Stimulated activated CD4-positive, alpha-beta T cell treated with anti-CD3 and anti-CD28 coated beads, Interleukin-12 subunit alpha, Interleukin-12 subunit beta, amount 100 ng/mL, for 4 hours (primary cell): ENCODE measurements around the gene IL1RN.
A peak's percentile ranks its signal among the peaks of the same experiment; 100 is the strongest.

Source experiments
- DNase-seq: peaks from one replicate; pipeline ENCODE4 v3.0.0-alpha.2; 2020

The IL1RN gene

GRCh38 chr2:113157118-113157896 lies 29.9 kb downstream of the IL1RN start:
- DNase-seq, result peak; percentile 64

GRCh38 chr2:113157897-113158753 lies 30.7 kb downstream of the IL1RN start:
- DNase-seq, result no peak

- DNase-seq, result no peak
Measured at GRCh38 chr2:113158884-113159553, 31.6 kb downstream of the IL1RN start.

- DNase-seq, result no peak
Measured at GRCh38 chr2:113160248-113160647, 32.9 kb downstream of the IL1RN start.

- DNase-seq, result no peak
Measured at GRCh38 chr2:113160962-113161361, 33.6 kb downstream of the IL1RN start.

GRCh38 chr2:113162173-113162572 lies 34.8 kb downstream of the IL1RN start:
- DNase-seq, result no peak

GRCh38 chr2:113162869-113163268 lies 35.5 kb downstream of the IL1RN start:
- DNase-seq, result no peak

GRCh38 chr2:113164215-113164929 lies 37.0 kb downstream of the IL1RN start:
- no peak for DNase-seq

GRCh38 chr2:113164930-113165585 lies 37.7 kb downstream of the IL1RN start:
- no peak for DNase-seq

GRCh38 chr2:113166187-113166645 lies 38.8 kb downstream of the IL1RN start:
- no peak for DNase-seq

- peak; percentile 36 for DNase-seq
Measured at GRCh38 chr2:113167115-113167932, 39.9 kb downstream of the IL1RN start.

- no peak for DNase-seq
Measured at GRCh38 chr2:113167962-113168340, 40.6 kb downstream of the IL1RN start.

GRCh38 chr2:113169002-113169530 lies 41.7 kb downstream of the IL1RN start:
- DNase-seq, result no peak

GRCh38 chr2:113169586-113169985 lies 42.2 kb downstream of the IL1RN start:
- DNase-seq, result no peak

GRCh38 chr2:113171334-113172075 lies 44.1 kb downstream of the IL1RN start:
- DNase-seq, result no peak

GRCh38 chr2:113172721-113173541 lies 45.5 kb downstream of the IL1RN start:
- no peak for DNase-seq

GRCh38 chr2:113173542-113174375 lies 46.4 kb downstream of the IL1RN start, which contains the start of gene PSD4:
TSS of gene PSD4 (plus strand) at chr2:113173971. CDS start at chr2:113182457, 8,486 bp downstream.
- peak; percentile 77 for DNase-seq

- DNase-seq, result no peak
Measured at GRCh38 chr2:113174376-113174750, 47.0 kb downstream of the IL1RN start.
